Activated CD4-positive, alpha-beta memory T cell treated with anti-CD3 and anti-CD28 coated beads, Interleukin-2, amount 10 ng/mL, durations not matched to agents 7 days and 5 days (primary cell): ENCODE results near the gene RXFP2. TPM values are rescaled to one million over a fixed set of nuclear protein-coding genes. Genes with fewer than 3 reads are reported as not detected.

ENCODE experiments used
- CTCF ChIA-PET: fragments of 350-600 bp; sonication (Branson Sonifier 250); formaldehyde crosslinking; loops from one replicate; lab custom pipeline; 2021; ENCODE audit warnings: antibody characterized with exemption, inconsistent platforms; lab: Charles Lee
- POLR2A ChIA-PET: fragments of 350-600 bp; sonication (Branson Sonifier 250); formaldehyde crosslinking; loops from one replicate; lab custom pipeline; 2021; ENCODE audit warnings: antibody characterized with exemption; lab: Charles Lee
- DNase-seq: peaks from one replicate; pipeline ENCODE4 v3.0.0-alpha.2; 2020
- H3K27ac Mint-ChIP-seq: one replicate; pipeline ENCODE4 v1.8.0; 2021; ENCODE audit warnings: mild to moderate bottlenecking, mixed read lengths
- H3K27me3 Mint-ChIP-seq: one replicate; pipeline ENCODE4 v1.8.0; 2021; ENCODE audit warnings: mixed read lengths
- H3K36me3 Mint-ChIP-seq: one replicate; pipeline ENCODE4 v1.8.0; 2021; ENCODE audit warnings: low read depth, mixed read lengths
- H3K4me1 Mint-ChIP-seq: one replicate; pipeline ENCODE4 v1.8.0; 2021; ENCODE audit warnings: mixed read lengths
- H3K4me3 Mint-ChIP-seq: one replicate; pipeline ENCODE4 v1.8.0; 2021; ENCODE audit warnings: mild to moderate bottlenecking, mixed read lengths
- H3K9me3 Mint-ChIP-seq: one replicate; pipeline ENCODE4 v1.8.0; 2021; ENCODE audit warnings: mixed read lengths
- total RNA-seq, 2 experiments: library from RNA; stranded (reverse); gene quantifications; one replicate each; pipeline ENCODE4 v1.2.3, GENCODE V29; 2021

The RXFP2 gene
- total RNA-seq, 2 experiments from 2014 or later: not detected

- CTCF ChIA-PET: interaction anchor here (2.0 kb wide), 1 partner anchor 60 kb away, joined by 4 read pairs; no protein-coding TSS in a partner anchor
- Mint-ChIP-seq H3K4me3 (no peak overlapping the region), H3K4me1 (peaks cover 31% of the 10 kb centered on the region), H3K9me3 (no peaks in the 10 kb centered on the region), H3K27me3 (peaks cover 18% of the 10 kb centered on the region), H3K36me3 (peaks cover 12% of the 10 kb centered on the region), H3K27ac (no peak overlapping the region)
- DNase-seq: no peak
- POLR2A ChIA-PET: no interaction called here
These were observed 110.8 kb downstream of the RXFP2 start for GRCh38 chr13:31850041-31850555.

- CTCF ChIA-PET: no interaction called here
- peaks cover 12% of the 10 kb centered on the region for H3K36me3 Mint-ChIP-seq
- H3K9me3 Mint-ChIP-seq: no peaks in the 10 kb centered on the region
- H3K27ac Mint-ChIP-seq: no peak overlapping the region
- H3K4me1 Mint-ChIP-seq: peaks cover 23% of the 10 kb centered on the region
- H3K4me3 Mint-ChIP-seq: no peak overlapping the region
- peaks cover 16% of the 10 kb centered on the region for H3K27me3 Mint-ChIP-seq
- POLR2A ChIA-PET: no interaction called here
- no peak for DNase-seq
These were observed 111.9 kb downstream of the RXFP2 start for GRCh38 chr13:31851216-31851615.
